Neural cell (in vitro differentiated cells): Measurements from ENCODE around the gene CPSF2.

Experiments
- CTCF ChIP-seq: fragments of 450-650 bp; IDR thresholded peaks from 2 replicates; pipeline ENCODE4 v1.5.1; 2014; ENCODE audit warnings: antibody characterized with exemption, mild to moderate bottlenecking, moderate library complexity; ENCODE audit not compliant: poor library complexity, severe bottlenecking
- MXI1 ChIP-seq: fragments of 450-650 bp; conservative IDR thresholded peaks from 2 replicates; pipeline ENCODE4 v1.6.1; 2014; ENCODE audit warnings: antibody characterized with exemption, mild to moderate bottlenecking; ENCODE audit not compliant: poor library complexity, severe bottlenecking

- TF ChIP-seq CTCF (no peak), MXI1 (no peak)
Measured at GRCh38 chr14:92215579-92215978, 93.8 kb downstream of the CPSF2 start.
